ENCODE data around the gene ARHGAP32.

Gene ARHGAP32

GRCh38 chr11:129236850-129237249 is 44.7 kb upstream of the ARHGAP32 start:
- TF ChIP-seq POLR2AphosphoS5 (IDR thresholded peaks at IDR 0.05; ENCODE audit: low read depth, low read length) (no peak), FOXP2 (optimal IDR thresholded peaks at IDR 0.05; ENCODE audit: borderline replicate concordance, extremely low read depth, extremely low read length, insufficient read depth) (no peak), REST (IDR thresholded peaks at IDR 0.05; ENCODE audit: insufficient read depth in 1 of 2, low read depth in 2 of 2, low read length in 2 of 2) (no peak), TAF1 (IDR thresholded peaks at IDR 0.05; ENCODE audit: borderline replicate concordance, insufficient read depth, low read length) (no peak), SIN3A (IDR thresholded peaks at IDR 0.05; ENCODE audit: borderline replicate concordance, insufficient read depth, low read length) (no peak)

GRCh38 chr11:129234978-129235377 is 42.9 kb upstream of the ARHGAP32 start:
- no peak for TF ChIP-seq FOXP2 (optimal IDR thresholded peaks at IDR 0.05; ENCODE audit: borderline replicate concordance, extremely low read depth, extremely low read length, insufficient read depth)
- no peak for TF ChIP-seq REST (IDR thresholded peaks at IDR 0.05; ENCODE audit: insufficient read depth in 1 of 2, low read depth in 2 of 2, low read length in 2 of 2)
- TF ChIP-seq POLR2AphosphoS5 (IDR thresholded peaks at IDR 0.05; ENCODE audit: low read depth, low read length): no peak
- no peak for TF ChIP-seq TAF1 (IDR thresholded peaks at IDR 0.05; ENCODE audit: borderline replicate concordance, insufficient read depth, low read length)
- no peak for TF ChIP-seq SIN3A (IDR thresholded peaks at IDR 0.05; ENCODE audit: borderline replicate concordance, insufficient read depth, low read length)

- no peak for TF ChIP-seq POLR2AphosphoS5 (IDR thresholded peaks at IDR 0.05; ENCODE audit: low read depth, low read length)
- no peak for TF ChIP-seq SIN3A (IDR thresholded peaks at IDR 0.05; ENCODE audit: borderline replicate concordance, insufficient read depth, low read length)
- no peak for TF ChIP-seq FOXP2 (optimal IDR thresholded peaks at IDR 0.05; ENCODE audit: borderline replicate concordance, extremely low read depth, extremely low read length, insufficient read depth)
- TF ChIP-seq REST (IDR thresholded peaks at IDR 0.05; ENCODE audit: insufficient read depth in 1 of 2, low read depth in 2 of 2, low read length in 2 of 2): no peak
- TF ChIP-seq TAF1 (IDR thresholded peaks at IDR 0.05; ENCODE audit: borderline replicate concordance, insufficient read depth, low read length): no peak
These were observed 37.9 kb upstream of the ARHGAP32 start for GRCh38 chr11:129230006-129230405.

- TF ChIP-seq FOXP2 (optimal IDR thresholded peaks at IDR 0.05; ENCODE audit: borderline replicate concordance, extremely low read depth, extremely low read length, insufficient read depth) (no peak), POLR2AphosphoS5 (IDR thresholded peaks at IDR 0.05; ENCODE audit: low read depth, low read length) (no peak), TAF1 (IDR thresholded peaks at IDR 0.05; ENCODE audit: borderline replicate concordance, insufficient read depth, low read length) (no peak), SIN3A (IDR thresholded peaks at IDR 0.05; ENCODE audit: borderline replicate concordance, insufficient read depth, low read length) (no peak), REST (IDR thresholded peaks at IDR 0.05; ENCODE audit: insufficient read depth in 1 of 2, low read depth in 2 of 2, low read length in 2 of 2) (no peak)
These were observed 34.2 kb upstream of the ARHGAP32 start for GRCh38 chr11:129226207-129226798.

Measured in PFSK-1 (cell line).